Type B pancreatic cell (in vitro differentiated cells): ENCODE data around the gene KLHL26. TPM values are rescaled to one million over a fixed set of nuclear protein-coding genes. Genes with fewer than 3 reads are reported as not detected.

Experiments used
- DNase-seq: peaks from one replicate; pipeline ENCODE4 v3.0.0; 2021; ENCODE audit warnings: mixed read lengths; ENCODE audit not compliant: unreplicated experiment; ENCODE audit errors: extremely low spot score
- H3K27ac Mint-ChIP-seq: 2 replicates; pipeline ENCODE4 v1.8.0; 2021; ENCODE audit warnings: mild to moderate bottlenecking, mixed read lengths
- H3K27me3 Mint-ChIP-seq: 2 replicates; pipeline ENCODE4 v1.8.0; 2021; ENCODE audit warnings: mixed read lengths
- H3K36me3 Mint-ChIP-seq: 2 replicates; pipeline ENCODE4 v1.8.0; 2021; ENCODE audit warnings: mixed read lengths
- H3K4me1 Mint-ChIP-seq: one replicate; pipeline ENCODE4 v1.8.0; 2021; ENCODE audit warnings: mixed read lengths; ENCODE audit not compliant: unreplicated experiment
- H3K4me3 Mint-ChIP-seq: 2 replicates; pipeline ENCODE4 v1.8.0; 2021; ENCODE audit warnings: mild to moderate bottlenecking, mixed read lengths
- H3K9me3 Mint-ChIP-seq: 2 replicates; pipeline ENCODE4 v1.8.0; 2021; ENCODE audit warnings: mixed read lengths
- CTCF ChIP-seq: fragments of 200-600 bp; sonication (generic); conservative IDR thresholded peaks from 2 replicates; pipeline ENCODE4 v1.5.0; 2021; ENCODE audit warnings: antibody characterized with exemption, mild to moderate bottlenecking
- total RNA-seq: library from RNA; stranded (reverse); gene quantifications from 2 replicates; pipeline ENCODE4 v1.2.1, GENCODE V29; 2021; ENCODE audit warnings: low replicate concordance

Gene KLHL26
- total RNA-seq, 1 donor from 2014 or later: 11.1 TPM

GRCh38 chr19:18655173-18655844, 18.5 kb downstream of the KLHL26 start:
- peaks cover 29% of the 10 kb centered on the region for H3K4me1 Mint-ChIP-seq
- H3K36me3 Mint-ChIP-seq: no peaks in the 10 kb centered on the region
- DNase-seq: no peak

GRCh38 chr19:18656337-18657086, 19.7 kb downstream of the KLHL26 start:
- Mint-ChIP-seq H3K4me3 (no peak overlapping the region), H3K4me1 (peaks cover 25% of the 10 kb centered on the region), H3K27me3 (no peaks in the 10 kb centered on the region), H3K36me3 (no peaks in the 10 kb centered on the region), H3K27ac (no peak overlapping the region), H3K9me3 (no peaks in the 10 kb centered on the region)
- TF ChIP-seq CTCF: no peak
- no peak for DNase-seq

More at GRCh38 chr19:18655173-18655844, 18.5 kb downstream of the KLHL26 start:
- Mint-ChIP-seq H3K27ac (no peak overlapping the region), H3K9me3 (no peaks in the 10 kb centered on the region), H3K4me3 (no peak overlapping the region), H3K27me3 (no peaks in the 10 kb centered on the region)
- TF ChIP-seq CTCF: no peak

GRCh38 chr19:18657590-18658365, 20.9 kb downstream of the KLHL26 start:
- peaks cover 25% of the 10 kb centered on the region for H3K4me1 Mint-ChIP-seq
- no peaks in the 10 kb centered on the region for H3K36me3 Mint-ChIP-seq
- H3K27me3 Mint-ChIP-seq: no peaks in the 10 kb centered on the region
- no peak overlapping the region for H3K4me3 Mint-ChIP-seq
- H3K27ac Mint-ChIP-seq: no peak overlapping the region
- no peak for DNase-seq
- H3K9me3 Mint-ChIP-seq: no peaks in the 10 kb centered on the region
- TF ChIP-seq CTCF: no peak

- Mint-ChIP-seq H3K36me3 (no peaks in the 10 kb centered on the region), H3K4me1 (peaks cover 25% of the 10 kb centered on the region), H3K9me3 (no peaks in the 10 kb centered on the region), H3K4me3 (no peak overlapping the region), H3K27ac (no peak overlapping the region), H3K27me3 (no peaks in the 10 kb centered on the region)
- TF ChIP-seq CTCF: no peak
- DNase-seq: no peak
These were observed 21.6 kb downstream of the KLHL26 start for GRCh38 chr19:18658366-18658855.

- no peak for TF ChIP-seq CTCF
- Mint-ChIP-seq H3K4me1 (peaks cover 25% of the 10 kb centered on the region), H3K9me3 (no peaks in the 10 kb centered on the region), H3K4me3 (no peak overlapping the region), H3K27ac (no peak overlapping the region), H3K36me3 (no peaks in the 10 kb centered on the region), H3K27me3 (no peaks in the 10 kb centered on the region)
- DNase-seq: no peak
These were observed 22.6 kb downstream of the KLHL26 start for GRCh38 chr19:18659281-18660050.
